Cerebellar nuclear complex (tissue), 1 donor: ENCODE measurements around the gene SIAH1.
"Not testable (repeated sequence)": the region's sequence is repeated elsewhere in the genome, so short reads cannot be mapped to it uniquely, and the experiment has no call there.

Experiments used
- DNase-seq, 2 experiments: peaks; one replicate each; lab custom pipeline; 2025; lab: John Stamatoyannopoulos, UW

SIAH1 gene

GRCh38 chr16:48393485-48394354, 8.5 kb upstream of the SIAH1 start:
- DNase-seq: no peak

- no peak for DNase-seq
Observed at GRCh38 chr16:48392407-48392806, 7.2 kb upstream of the SIAH1 start.

DNA sequence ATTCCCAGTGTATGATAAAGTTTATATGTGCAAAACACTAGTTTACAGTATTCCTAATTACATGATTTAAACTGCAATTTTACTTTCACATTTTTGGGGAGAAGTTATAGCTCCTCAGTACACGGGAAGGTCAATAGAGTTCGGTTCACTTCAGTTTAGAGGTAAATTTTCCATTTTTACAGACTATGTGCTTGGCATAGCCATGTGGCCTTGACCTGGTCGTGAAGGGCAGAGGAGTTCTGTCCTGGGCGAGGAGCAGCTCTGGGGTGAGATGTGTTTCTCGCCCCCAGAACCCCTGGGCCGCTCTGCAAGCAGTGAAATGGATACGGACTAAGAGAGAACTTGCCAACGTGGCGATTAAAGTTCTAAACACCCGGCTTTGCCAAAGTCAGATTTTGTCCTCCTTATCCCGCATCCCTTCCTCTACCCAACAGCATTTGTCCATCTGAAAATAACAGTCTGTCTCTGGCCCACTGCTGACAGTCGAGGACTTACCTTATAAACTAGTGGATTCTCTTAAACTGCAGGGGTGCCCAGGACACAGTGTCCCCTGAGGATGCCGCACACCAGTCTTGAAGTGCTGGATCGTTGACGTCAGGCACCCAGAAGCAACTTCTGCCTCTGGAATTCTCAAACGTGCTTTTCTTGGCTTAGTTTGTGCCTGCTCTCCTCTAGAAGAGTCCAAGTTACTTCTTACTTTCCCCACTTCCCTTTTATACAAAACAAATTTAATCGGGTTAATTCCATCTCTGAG, 1.5 kb upstream of the SIAH1 start:
- DNase-seq: no peak

- DNase-seq: no peak
Observed at GRCh38 chr16:48384520-48385252, 527 bp downstream of the SIAH1 start.

- no peak for DNase-seq
Observed at GRCh38 chr16:48383877-48384519, 1.2 kb downstream of the SIAH1 start.

- no peak for DNase-seq
Observed at GRCh38 chr16:48383009-48383876, 2.0 kb downstream of the SIAH1 start.

DNA sequence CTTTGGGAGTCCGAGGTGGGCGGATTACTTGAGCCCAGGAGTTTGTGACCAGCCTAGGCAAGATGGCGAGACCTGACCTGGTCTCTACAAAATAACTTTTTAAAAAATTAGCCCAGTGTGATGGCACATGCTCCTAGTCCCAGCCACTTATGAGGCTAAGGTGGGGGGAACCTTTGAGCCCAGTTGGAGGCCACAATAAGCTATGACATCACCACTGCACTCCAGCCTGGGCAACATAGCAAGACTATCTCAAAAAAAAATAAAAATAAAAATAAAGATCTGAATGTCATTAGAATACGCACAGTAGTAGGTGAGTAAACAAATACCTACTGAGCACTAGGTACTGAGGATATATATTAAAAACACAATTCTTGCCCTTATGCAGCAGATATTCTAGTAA, 3.1 kb downstream of the SIAH1 start:
- DNase-seq: no peak

GRCh38 chr16:48381201-48381600, 4.0 kb downstream of the SIAH1 start:
- DNase-seq: no peak

DNA sequence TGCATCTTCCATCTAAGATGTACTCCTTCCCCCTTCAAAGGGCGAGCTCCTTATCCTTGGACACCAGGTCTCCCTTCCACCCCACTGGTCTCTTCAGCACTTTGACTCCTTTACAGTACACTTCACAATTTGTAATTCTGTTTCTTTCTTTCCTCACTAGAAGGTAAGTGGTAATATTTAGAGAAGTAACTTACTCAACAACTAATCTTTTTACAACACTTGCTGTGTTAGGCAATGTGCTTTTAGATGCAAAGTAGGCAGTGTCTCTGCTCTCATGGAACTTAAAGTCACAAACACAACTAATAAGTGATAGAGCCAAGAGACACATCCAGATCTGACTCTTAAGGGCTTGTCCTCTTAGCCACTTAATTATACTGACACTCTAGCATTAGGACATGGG, 6.4 kb downstream of the SIAH1 start:
- DNase-seq: no peak

DNA sequence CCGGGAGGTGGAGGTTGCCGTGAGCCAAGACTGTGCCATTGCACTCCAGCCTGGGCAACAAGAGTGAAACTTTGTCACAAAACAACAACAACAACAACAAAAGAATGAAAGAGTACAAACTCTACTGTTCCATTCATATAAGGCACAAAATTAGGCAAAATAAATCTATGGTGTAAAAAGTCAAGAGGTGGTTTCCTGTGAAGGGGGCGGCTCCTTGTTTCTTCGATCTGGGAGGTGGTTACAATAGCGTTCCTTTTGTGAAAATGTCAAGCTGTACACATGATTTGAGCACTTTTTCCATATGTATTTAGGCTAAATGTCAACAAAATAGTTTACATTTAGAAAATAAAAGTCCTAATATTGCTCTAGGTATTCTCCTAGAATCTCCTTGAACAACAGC, 6.9 kb downstream of the SIAH1 start:
- DNase-seq: no peak

DNA sequence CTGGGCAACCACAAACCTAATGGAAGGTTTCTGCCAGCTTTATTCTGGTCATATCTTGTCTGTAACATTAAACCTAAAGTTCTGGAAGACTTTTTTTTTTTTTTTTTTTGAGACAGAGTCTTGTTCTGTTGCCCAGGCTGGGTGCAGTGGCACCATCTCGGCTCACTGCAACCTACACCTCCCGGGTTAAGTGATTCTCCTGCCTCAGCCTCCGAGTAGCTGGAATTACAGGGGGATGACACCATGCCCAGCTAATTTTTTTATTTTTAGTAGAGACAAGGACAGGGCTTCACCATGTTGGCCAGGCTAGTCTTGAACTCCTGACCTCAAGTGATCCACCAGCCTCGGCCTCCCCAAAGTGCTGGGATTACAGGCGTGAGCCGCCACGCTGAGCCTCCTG, 7.9 kb downstream of the SIAH1 start:
- not testable (repeated sequence) for DNase-seq

DNA sequence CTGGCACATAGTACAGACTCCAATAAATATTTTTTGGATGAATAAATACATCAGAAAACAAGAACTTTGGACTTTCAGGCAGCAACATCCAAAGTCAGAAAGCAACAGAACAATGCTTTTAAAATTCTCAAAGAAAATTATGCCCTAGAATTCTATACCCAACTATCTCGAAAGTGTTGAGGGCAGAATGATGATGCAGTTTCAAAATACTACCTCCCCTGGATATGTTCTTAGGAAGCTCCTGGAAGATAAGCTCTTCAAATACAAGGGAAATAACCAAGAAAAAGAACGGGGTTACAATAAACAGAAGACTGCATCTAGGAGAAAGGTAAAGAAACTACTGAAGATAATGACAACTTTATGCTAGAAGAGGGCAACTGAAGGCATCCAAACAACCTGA, 11.0 kb downstream of the SIAH1 start:
- DNase-seq: no peak

DNA sequence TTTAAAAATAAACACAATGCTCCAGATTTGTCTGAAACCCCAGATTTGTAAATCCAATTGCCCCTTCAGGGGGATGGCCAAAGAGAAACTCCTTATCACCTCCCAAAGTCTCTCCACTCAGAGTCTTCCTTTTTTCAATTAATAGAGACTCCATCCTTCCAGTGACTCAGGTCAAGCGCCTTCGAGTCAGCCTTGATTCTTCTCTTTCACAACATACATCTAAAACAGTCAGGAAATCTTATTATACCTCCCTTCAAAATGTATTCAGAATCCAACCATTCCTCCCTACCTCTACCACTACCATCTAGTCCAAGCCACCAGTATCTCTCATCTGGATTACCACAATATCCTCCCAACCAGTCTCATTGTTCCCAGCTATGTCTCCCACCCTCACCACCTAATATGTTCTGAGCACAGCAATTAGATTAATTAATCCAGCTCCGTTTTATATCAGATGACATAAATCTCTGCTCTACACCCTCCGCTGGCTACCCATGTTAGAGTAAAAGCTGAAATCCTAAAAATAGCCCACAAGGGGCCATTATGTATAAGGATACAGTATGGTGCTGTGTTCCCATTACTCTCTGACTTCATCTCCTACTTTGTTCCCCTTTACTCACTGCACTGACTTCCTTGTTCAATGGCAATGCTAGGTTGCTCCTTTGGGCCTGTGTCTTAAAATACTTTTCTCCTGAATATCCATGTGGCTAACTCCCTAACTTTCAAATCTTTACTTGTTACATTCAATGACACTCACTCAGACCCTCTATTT, 11.8 kb downstream of the SIAH1 start:
- DNase-seq: no peak

DNA sequence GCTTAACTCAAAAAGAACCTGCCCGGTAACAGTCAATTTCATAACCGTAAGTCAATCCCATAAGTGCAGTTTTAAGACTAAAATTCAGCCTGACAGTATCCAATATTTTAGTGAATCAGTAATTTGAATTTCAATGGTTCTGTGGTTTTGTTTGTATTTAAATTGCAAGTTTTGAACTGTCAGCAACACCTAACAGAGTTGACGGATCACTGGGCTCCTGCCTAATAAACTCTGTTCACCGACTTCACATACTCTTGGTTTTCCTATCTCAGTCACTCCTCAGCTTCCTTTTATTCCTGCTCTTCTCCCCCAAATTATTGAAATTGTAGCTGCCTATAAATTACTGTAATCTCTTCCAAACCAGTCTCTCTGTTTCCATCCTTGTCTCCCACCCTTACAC, 12.5 kb downstream of the SIAH1 start:
- DNase-seq: no peak

GRCh38 chr16:48371393-48371780, 13.8 kb downstream of the SIAH1 start:
- no peak for DNase-seq

DNA sequence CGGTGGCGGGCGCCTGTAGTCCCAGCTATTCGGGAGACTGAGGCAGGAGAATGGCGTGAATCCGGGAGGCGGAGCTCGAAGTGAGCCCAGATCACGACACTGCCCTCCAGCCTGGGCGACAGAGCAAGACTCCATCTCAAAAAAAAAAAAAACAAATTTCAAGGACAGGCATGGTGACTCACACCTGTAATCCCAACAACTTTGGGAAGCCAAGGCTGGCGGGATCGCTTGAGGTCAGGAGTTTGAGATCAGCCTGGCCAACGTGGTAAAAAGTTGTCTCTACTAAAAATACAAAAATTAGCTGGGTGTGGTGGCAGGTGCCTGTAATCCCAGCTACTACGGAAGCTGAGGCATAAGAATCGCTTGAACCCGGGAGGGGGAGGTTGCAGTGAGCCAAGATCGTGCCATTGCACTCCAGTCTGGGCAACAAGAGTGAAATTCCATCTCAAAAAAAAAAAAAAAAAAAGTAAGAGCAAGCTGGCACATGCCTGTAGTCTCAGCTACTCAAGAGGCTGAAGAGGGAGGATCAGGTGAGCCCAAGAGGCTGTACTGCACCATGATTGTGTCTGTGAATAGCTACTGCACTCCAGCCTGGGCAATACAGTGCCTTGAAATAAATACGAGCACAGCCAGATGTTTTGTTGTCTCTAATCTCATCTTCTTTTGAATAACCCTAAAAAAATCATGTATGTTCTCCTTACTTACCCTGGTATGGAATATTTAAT, 14.4 kb downstream of the SIAH1 start:
- DNase-seq: not testable (repeated sequence)

DNA sequence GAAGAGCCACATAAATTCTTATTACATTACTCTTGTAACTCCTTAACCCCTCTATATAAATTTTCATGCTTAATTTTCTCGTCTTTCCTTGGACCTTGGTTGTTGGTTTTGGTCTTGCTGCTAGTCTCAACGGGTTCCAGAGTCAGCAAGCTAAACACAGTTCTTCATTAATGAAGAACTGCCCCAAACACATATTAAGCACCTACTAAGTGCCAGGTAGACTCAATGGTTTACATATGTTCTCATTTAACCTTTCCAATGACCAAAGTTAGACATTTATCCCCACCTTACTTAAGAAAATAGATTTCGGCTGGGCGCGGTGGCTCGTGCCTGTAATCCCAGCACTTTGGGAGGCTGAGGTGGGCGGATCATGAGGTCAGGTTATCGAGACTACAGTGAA, 15.0 kb downstream of the SIAH1 start:
- no peak for DNase-seq

DNA sequence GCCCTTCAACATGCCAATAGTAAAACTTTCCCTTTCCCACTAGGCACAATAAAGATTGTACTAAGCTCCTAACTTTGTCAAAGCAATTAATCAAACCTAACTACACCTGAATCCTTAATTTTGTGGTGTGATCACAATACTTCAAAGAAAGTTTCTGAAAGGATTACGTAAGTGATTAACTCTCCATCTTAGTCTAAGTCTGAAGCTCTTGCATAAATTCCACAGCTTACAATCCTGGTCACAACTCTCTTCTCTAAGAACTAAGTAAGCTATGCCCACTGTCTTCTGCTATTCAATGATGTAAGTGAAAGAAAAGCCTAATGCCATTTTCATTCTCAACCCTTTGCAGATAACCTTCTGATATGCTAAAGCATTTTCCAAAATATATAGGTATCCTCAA, 15.4 kb downstream of the SIAH1 start:
- no peak for DNase-seq

DNA sequence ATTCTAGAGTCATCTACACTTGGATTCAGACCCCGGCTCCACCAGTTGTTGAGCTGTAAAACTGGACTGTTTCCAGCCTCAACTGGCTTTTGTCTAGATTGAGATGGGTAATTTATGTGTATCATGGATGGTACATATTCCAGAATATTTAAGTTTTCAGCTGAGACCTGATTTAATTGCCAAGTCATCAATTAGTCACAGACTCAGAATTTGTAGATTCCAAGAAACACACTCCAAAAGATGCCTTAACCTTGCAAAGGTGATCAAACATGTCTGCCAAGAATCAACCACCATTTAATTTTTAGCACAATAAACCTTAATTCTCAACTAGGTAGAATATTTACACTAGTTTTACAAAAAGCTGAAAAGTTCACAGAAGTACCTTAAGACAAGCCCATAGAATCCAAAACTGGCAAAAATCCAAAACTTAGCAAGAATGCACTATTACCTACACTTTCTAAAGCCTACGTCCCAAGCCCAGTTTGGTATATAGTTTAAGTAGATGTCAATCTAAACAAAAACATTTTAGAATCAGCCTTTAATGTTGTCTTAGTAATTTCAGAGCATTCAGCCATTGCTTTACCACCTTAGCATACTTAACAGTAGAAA, 17.7 kb downstream of the SIAH1 start:
- no peak for DNase-seq
